Globus pallidus (tissue), 1 donor: ENCODE data around the gene FLNC.

Experiments used
- DNase-seq: peaks from one replicate; pipeline ENCODE4 v3.0.0-alpha.2; 2015; ENCODE audit warnings: low spot score

Gene FLNC

GRCh38 chr7:128893251-128894100 lies 63.3 kb downstream of the FLNC start:
- DNase-seq: no peak

GRCh38 chr7:128894101-128894440 lies 63.9 kb downstream of the FLNC start:
- DNase-seq: no peak

- DNase-seq: no peak
Observed at GRCh38 chr7:128895320-128895719, 65.1 kb downstream of the FLNC start.

GRCh38 chr7:128899392-128899791 lies 69.2 kb downstream of the FLNC start:
- DNase-seq: no peak

GRCh38 chr7:128900237-128900636 lies 70.0 kb downstream of the FLNC start:
- DNase-seq: no peak

- DNase-seq: no peak
Observed at GRCh38 chr7:128902761-128903585, 72.8 kb downstream of the FLNC start.

GRCh38 chr7:128903621-128904361 lies 73.6 kb downstream of the FLNC start:
- DNase-seq: no peak

GRCh38 chr7:128904381-128905197 lies 74.4 kb downstream of the FLNC start:
- DNase-seq: peak; percentile 23

GRCh38 chr7:128906001-128906765 lies 76.0 kb downstream of the FLNC start:
- no peak for DNase-seq

GRCh38 chr7:128906766-128907559 lies 76.8 kb downstream of the FLNC start:
- DNase-seq: no peak
